GM12873 (cell line): Measurements from ENCODE around the gene NFKB1.

Source experiments
- CTCF ChIP-seq: IDR thresholded peaks from 2 replicates; pipeline ENCODE4 v1.5.1; 2012; ENCODE audit warnings: low read depth, mild to moderate bottlenecking, moderate library complexity, low read length, control low read depth; ENCODE audit not compliant: insufficient read depth; ENCODE audit errors: missing control alignments

Gene NFKB1

GRCh38 chr4:102469806-102470205 lies 31.4 kb upstream of the NFKB1 start:
- no peak for TF ChIP-seq CTCF

- TF ChIP-seq CTCF = no peak
These were observed 28.6 kb upstream of the NFKB1 start for GRCh38 chr4:102472441-102473013.

- no peak for TF ChIP-seq CTCF
These were observed 27.7 kb upstream of the NFKB1 start for GRCh38 chr4:102473476-102473875.

- TF ChIP-seq CTCF = no peak
These were observed 26.2 kb upstream of the NFKB1 start for GRCh38 chr4:102474736-102475504.

DNA sequence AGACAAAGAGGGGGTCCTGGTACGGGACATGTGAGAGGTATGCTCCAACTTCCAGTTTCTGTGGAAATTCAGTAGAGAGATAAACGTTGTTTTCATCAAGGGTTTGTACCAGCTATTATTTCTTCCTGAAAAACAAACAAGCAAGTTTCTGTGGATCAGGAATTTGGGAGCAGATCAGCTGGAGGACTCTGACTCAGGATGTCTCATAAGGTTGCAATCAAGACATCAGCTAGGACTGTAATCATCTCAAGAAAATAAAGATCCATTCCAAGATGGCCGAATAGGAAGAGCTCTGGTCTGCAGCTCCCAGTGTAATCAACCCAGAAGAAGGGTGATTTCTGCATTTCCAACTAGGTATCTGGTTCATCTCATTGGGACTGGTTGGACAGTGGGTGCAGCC lies 23.5 kb upstream of the NFKB1 start:
- TF ChIP-seq CTCF = no peak

DNA sequence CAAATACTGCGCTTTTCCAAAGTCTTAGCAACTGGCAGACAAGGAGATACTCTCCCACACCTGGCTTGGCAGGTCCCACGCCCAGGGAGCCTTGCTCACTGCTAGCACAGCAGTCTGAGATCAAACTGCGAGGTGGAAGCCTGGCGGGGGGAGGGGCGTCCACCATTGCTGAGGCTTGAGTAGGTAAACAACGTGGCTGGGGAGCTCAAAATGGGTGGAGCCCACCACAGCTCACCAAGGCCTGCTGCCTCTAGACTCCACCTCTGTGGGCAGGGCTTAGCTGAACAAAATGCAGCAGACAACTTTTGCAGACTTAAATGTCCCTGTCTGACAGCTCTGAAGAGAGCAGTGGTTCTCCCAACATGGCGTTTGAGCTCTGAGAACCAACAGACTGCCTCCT lies 23.0 kb upstream of the NFKB1 start:
- no peak for TF ChIP-seq CTCF

DNA sequence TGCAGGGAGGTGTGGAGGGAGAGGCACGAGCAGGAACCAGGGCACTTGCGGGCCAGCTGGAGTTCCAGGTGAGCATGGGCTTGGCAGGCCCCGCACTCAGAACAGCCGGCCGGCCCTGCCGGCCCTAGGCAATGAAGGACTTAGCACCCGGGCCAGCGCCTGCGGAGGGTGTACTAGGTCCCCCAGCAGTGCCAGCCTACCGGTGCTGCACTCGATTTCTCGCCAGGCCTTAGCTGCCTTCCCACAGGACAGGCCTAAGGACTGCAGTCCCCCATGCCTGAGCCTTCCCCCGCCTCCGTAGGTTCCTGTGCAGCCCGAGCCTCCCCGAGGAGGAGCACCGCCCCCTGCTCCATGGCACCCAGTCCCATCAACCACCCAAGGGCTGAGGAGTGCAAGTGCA lies 18.0 kb upstream of the NFKB1 start:
- TF ChIP-seq CTCF = no peak
